ENCODE measurements around the gene TBX5.

TBX5 gene

DNA sequence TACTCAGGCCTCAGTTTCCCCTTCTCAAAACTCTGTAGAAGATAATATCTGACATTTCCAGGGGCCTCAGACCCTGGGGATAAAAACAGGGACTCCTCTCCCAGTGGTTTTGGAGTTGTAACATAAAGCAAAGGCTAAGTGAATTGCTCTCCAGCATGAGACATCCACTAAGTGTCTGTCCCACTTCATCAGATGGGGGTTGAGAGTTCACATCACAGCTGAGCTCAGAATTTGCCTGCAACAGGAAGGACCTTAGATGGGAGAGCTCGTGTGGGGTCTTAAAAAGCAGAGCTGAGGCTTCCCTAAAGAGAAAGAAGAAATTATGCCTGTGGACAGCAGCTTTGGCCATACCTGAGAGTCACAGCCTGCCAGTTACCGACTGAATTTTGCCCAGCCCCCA, 61.1 kb downstream of the TBX5 start:
- TF ChIP-seq, protein P1, sequence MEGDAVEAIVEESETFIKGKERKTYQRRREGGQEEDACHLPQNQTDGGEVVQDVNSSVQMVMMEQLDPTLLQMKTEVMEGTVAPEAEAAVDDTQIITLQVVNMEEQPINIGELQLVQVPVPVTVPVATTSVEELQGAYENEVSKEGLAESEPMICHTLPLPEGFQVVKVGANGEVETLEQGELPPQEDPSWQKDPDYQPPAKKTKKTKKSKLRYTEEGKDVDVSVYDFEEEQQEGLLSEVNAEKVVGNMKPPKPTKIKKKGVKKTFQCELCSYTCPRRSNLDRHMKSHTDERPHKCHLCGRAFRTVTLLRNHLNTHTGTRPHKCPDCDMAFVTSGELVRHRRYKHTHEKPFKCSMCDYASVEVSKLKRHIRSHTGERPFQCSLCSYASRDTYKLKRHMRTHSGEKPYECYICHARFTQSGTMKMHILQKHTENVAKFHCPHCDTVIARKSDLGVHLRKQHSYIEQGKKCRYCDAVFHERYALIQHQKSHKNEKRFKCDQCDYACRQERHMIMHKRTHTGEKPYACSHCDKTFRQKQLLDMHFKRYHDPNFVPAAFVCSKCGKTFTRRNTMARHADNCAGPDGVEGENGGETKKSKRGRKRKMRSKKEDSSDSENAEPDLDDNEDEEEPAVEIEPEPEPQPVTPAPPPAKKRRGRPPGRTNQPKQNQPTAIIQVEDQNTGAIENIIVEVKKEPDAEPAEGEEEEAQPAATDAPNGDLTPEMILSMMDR (IDR thresholded peaks at IDR 0.05; ENCODE audit: extremely low read depth, insufficient read depth, missing control alignments) = no peak
- DNase-seq (ENCODE audit: low spot score) = no peak
- in situ Hi-C loops (cut with MboI; ENCODE audit: low pct_unique_long_range_greater_than_20kb, low sequenced_read_pairs, unreplicated experiment) = no loop called here

DNA sequence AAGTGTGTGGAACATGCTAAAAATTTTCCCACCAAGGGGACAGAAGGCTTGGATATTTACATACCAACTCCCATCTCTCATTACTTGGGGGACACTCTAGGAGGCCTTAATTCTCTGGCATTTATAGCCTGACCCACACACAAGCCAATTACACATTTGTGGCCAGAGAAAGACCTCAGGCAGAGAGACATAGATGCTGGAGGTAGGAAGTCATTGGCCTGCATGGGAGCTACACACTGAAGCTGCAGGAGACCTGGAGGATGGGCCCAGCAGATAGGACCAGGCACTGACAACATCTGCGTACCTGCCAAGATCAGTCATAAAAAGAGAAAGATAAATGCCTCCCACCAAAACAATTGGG, 61.7 kb downstream of the TBX5 start:
- TF ChIP-seq, protein P1 (IDR thresholded peaks at IDR 0.05; ENCODE audit: extremely low read depth, insufficient read depth, missing control alignments) = no peak
- in situ Hi-C loops (cut with MboI; ENCODE audit: low pct_unique_long_range_greater_than_20kb, low sequenced_read_pairs, unreplicated experiment) = no loop called here
- DNase-seq (ENCODE audit: low spot score) = no peak

DNA sequence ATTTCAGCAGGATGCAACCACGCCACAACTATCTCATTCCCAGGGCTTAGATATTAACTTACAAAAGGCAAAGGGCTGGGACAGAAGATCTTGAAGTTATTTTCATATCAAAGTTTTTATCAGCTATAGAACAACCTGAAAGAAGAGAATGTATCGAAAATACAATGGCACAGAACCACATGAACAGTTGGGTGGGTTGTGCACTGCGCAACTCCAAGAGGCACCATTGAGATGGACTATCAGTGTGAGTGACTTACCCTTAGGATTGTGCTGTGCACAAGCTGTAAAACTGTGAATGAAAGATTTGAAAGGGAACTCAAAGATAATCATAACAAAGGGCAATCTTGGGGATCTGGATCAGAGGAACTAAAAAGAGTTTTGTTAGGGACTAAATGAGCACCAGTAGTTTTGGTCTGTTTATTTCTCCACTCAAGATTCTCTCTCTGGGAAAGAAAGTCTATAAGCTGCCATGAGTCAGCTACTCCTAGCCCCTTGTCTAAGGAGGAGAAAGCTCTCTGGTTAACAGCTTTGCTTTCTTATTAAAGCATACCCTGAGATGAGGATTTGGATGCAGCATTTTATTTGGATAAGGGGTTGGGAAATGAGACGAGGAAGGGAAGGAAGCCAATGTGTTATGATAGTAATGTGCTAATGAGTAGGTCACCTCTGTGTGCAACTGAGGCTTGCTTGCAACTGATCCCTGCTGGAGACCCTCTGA, 62.2 kb downstream of the TBX5 start:
- TF ChIP-seq, protein P1 (IDR thresholded peaks at IDR 0.05; ENCODE audit: extremely low read depth, insufficient read depth, missing control alignments) = no peak
- in situ Hi-C loops (cut with MboI; ENCODE audit: low pct_unique_long_range_greater_than_20kb, low sequenced_read_pairs, unreplicated experiment) = no loop called here
- no peak for DNase-seq (ENCODE audit: low spot score)

DNA sequence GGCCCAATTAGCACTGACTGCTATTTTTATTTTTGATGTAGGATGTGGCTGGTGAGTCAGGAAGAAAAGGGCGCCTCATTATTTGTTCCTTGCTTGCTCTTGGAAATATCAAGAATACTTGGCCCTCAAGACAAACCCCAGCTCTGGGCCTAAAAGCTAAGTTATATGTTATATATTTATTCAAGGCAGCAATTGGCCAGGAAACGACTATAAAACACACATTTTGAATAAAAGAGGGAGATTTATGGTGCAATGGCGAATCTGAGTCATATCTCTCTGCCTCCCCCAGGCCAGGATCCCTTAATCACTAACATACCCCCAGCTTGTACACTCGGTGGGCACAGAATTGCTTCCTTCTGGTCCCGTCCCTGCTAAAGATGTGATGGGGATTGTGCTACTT, 63.3 kb downstream of the TBX5 start:
- TF ChIP-seq, protein P1 (IDR thresholded peaks at IDR 0.05; ENCODE audit: extremely low read depth, insufficient read depth, missing control alignments) = no peak
- DNase-seq (ENCODE audit: low spot score) = no peak
- in situ Hi-C loops (cut with MboI; ENCODE audit: low pct_unique_long_range_greater_than_20kb, low sequenced_read_pairs, unreplicated experiment) = no loop called here

- TF ChIP-seq, protein P1 (IDR thresholded peaks at IDR 0.05; ENCODE audit: extremely low read depth, insufficient read depth, missing control alignments) = no peak
- in situ Hi-C loops (cut with MboI; ENCODE audit: low pct_unique_long_range_greater_than_20kb, low sequenced_read_pairs, unreplicated experiment) = no loop called here
Measured at GRCh38 chr12:114341635-114342034, 64.3 kb downstream of the TBX5 start.

GRCh38 chr12:114340231-114340630, 65.7 kb downstream of the TBX5 start:
- TF ChIP-seq, protein P1 (IDR thresholded peaks at IDR 0.05; ENCODE audit: extremely low read depth, insufficient read depth, missing control alignments) = no peak
- DNase-seq (ENCODE audit: low spot score) = no peak
- in situ Hi-C loops (cut with MboI; ENCODE audit: low pct_unique_long_range_greater_than_20kb, low sequenced_read_pairs, unreplicated experiment) = no loop called here

More at GRCh38 chr12:114341635-114342034, 64.3 kb downstream of the TBX5 start:
- no peak for DNase-seq (ENCODE audit: low spot score)
